Muscle layer of duodenum (tissue), 2 donors: ENCODE results near the gene MGAT5B.

Experiments
- H3K27ac ChIP-seq: one replicate; pipeline ENCODE4 v1.7.0; 2013; ENCODE audit warnings: mild to moderate bottlenecking, low read length
- H3K27me3 ChIP-seq: one replicate; pipeline ENCODE4 v1.7.0; 2013; ENCODE audit warnings: low read depth, mild to moderate bottlenecking, control low read depth, low read length
- H3K36me3 ChIP-seq, 2 donors: one replicate each; pipeline ENCODE4 v1.7.0; 2013; ENCODE audit warnings: low read length in 2 of 2, control low read depth in 1 of 2, mild to moderate bottlenecking in 1 of 2; ENCODE audit not compliant: insufficient read depth in 2 of 2, control insufficient read depth in 1 of 2
- H3K4me1 ChIP-seq, 2 donors: one replicate each; pipeline ENCODE4 v1.7.0; 2013; ENCODE audit warnings: low read length in 2 of 2, mild to moderate bottlenecking in 2 of 2, control low read depth in 1 of 2, moderate library complexity in 1 of 2; ENCODE audit not compliant: insufficient read depth in 2 of 2, control insufficient read depth in 1 of 2
- H3K4me3 ChIP-seq, 2 donors: one replicate each; pipeline ENCODE4 v1.7.0; 2013; ENCODE audit warnings: low read length in 2 of 2, low read depth in 1 of 2, mild to moderate bottlenecking in 1 of 2
- H3K9me3 ChIP-seq, 2 donors: one replicate each; pipeline ENCODE4 v1.7.0; 2013; ENCODE audit warnings: low read length in 2 of 2, control low read depth in 1 of 2, mild to moderate bottlenecking in 1 of 2; ENCODE audit not compliant: control insufficient read depth in 1 of 2
- donor health status: healthy.

The MGAT5B gene

GRCh38 chr17:76907352-76907751 is 39.1 kb downstream of the MGAT5B start:
- Histone ChIP-seq H3K27ac (no peak overlapping the region), H3K27me3 (no peaks in the 10 kb centered on the region), H3K36me3 (no peaks in the 10 kb centered on the region), H3K4me3 (no peak overlapping the region), H3K4me1 (no peaks in the 10 kb centered on the region), H3K9me3 (no peaks in the 10 kb centered on the region)

GRCh38 chr17:76909971-76910760 is 42.0 kb downstream of the MGAT5B start:
- H3K27ac ChIP-seq = no peak overlapping the region
- no peaks in the 10 kb centered on the region for H3K36me3 ChIP-seq
- no peaks in the 10 kb centered on the region for H3K9me3 ChIP-seq
- H3K4me3 ChIP-seq = no peak overlapping the region
- H3K4me1 ChIP-seq = no peaks in the 10 kb centered on the region
- H3K27me3 ChIP-seq = no peaks in the 10 kb centered on the region

- H3K4me3 ChIP-seq = no peak overlapping the region
- H3K27ac ChIP-seq = no peak overlapping the region
- no peaks in the 10 kb centered on the region for H3K27me3 ChIP-seq
- no peaks in the 10 kb centered on the region for H3K9me3 ChIP-seq
- no peaks in the 10 kb centered on the region for H3K36me3 ChIP-seq
- no peaks in the 10 kb centered on the region for H3K4me1 ChIP-seq
Observed at GRCh38 chr17:76911299-76912017, 43.3 kb downstream of the MGAT5B start.

GRCh38 chr17:76912421-76913164 is 44.4 kb downstream of the MGAT5B start:
- Histone ChIP-seq H3K4me1 (no peaks in the 10 kb centered on the region), H3K36me3 (no peaks in the 10 kb centered on the region), H3K4me3 (no peak overlapping the region), H3K9me3 (no peaks in the 10 kb centered on the region), H3K27ac (no peak overlapping the region), H3K27me3 (no peaks in the 10 kb centered on the region)

DNA sequence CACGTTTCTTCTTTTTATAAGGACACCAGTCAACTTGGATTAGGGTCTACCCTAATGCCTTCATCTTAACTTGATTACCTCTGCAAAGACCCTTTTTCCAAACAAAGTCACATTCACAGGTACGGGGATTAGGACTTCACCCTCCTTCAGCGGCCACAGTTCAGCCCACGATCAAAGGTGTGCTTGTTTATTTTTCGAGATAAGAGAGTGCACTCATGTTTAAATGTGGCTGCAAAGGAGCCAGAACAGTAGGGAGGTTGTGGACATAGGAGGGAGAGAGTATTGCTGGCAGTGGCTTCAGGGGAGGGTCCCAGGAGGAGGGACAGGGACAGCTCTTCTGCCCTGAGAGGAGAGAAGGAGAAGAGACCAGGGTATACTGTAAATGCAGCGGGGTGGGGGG is 46.7 kb downstream of the MGAT5B start:
- Histone ChIP-seq H3K9me3 (no peaks in the 10 kb centered on the region), H3K4me3 (no peak overlapping the region), H3K27ac (no peak overlapping the region), H3K4me1 (no peaks in the 10 kb centered on the region), H3K36me3 (no peaks in the 10 kb centered on the region), H3K27me3 (no peaks in the 10 kb centered on the region)

DNA sequence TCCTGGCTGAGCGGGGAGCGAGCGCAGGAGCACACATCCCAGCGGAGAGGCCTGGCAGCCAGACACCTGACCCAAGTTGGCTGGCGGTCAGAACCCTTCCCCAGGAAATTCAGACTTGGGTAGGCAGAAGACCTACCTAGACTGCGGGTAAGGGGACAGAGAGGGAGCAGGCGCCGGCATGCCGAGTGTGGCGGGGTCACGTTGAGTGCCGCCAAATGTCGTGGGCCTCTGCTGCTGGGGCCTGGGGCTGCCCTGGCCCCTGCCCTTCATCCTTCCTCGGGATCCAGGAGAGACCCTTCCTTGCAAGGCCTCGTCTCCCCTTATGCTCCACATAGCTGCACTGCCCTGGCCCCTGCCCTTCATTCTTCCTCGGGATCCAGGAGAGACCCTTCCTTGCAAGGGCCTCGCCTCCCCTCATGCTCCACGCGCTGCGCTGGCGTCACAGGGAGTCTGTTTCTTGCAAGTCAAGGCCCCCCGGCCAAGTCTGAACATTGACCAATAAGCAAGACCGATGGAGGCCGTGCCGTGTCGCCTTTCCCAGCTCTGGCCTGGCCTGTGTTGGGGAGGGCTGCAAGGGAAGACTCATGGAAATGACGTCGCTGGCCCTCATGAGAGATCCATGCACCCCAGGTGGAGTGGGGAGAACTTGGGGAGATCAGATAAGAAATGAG is 47.8 kb downstream of the MGAT5B start:
- no peak overlapping the region for H3K4me3 ChIP-seq
- H3K27me3 ChIP-seq = no peaks in the 10 kb centered on the region
- H3K9me3 ChIP-seq = no peaks in the 10 kb centered on the region
- H3K36me3 ChIP-seq = no peaks in the 10 kb centered on the region
- H3K27ac ChIP-seq = no peak overlapping the region
- H3K4me1 ChIP-seq = no peaks in the 10 kb centered on the region

DNA sequence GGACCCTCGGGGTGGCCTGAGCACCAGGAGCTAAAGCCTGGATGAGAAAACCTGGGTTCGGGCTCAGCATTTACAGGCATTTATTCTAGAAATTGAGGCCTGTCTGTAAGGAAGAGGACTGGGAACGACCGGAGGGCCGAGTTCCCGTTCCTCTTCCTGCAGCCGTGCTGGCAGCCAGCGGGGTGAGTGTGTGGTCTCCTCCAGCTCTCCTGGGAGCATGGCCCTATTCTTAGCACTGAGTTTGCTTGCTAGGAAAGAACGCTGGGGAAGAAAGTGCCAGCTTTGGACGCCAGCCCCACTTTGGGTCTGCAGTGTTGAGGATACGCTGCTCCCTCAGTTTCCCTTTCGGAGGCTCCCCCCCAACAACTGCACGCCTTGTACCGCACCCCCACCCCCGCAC is 49.6 kb downstream of the MGAT5B start:
- Histone ChIP-seq H3K4me3 (no peak overlapping the region), H3K9me3 (no peaks in the 10 kb centered on the region), H3K4me1 (no peaks in the 10 kb centered on the region), H3K27ac (no peak overlapping the region), H3K36me3 (no peaks in the 10 kb centered on the region), H3K27me3 (no peaks in the 10 kb centered on the region)

DNA sequence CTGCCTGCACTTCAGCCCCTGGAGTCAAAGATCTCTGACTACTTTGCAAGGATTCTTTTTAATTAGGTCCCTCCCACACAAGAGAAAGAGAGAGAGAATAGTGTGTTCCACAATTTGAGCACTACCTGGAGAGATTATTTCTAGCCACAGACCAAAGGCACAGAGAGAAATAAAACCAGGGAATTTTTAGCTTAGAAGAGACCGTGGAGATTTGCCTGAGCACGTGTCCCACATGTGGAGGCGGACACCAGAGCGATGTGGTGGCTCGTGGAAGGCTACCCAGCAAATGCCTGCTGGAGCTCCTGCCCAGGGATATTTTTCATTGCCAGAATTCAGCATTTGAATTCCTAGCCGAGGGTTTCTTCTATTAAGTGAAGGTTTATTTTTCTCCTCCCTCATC is 50.6 kb downstream of the MGAT5B start:
- no peaks in the 10 kb centered on the region for H3K4me1 ChIP-seq
- no peak overlapping the region for H3K27ac ChIP-seq
- H3K36me3 ChIP-seq = no peaks in the 10 kb centered on the region
- no peaks in the 10 kb centered on the region for H3K9me3 ChIP-seq
- no peak overlapping the region for H3K4me3 ChIP-seq
- H3K27me3 ChIP-seq = no peaks in the 10 kb centered on the region

DNA sequence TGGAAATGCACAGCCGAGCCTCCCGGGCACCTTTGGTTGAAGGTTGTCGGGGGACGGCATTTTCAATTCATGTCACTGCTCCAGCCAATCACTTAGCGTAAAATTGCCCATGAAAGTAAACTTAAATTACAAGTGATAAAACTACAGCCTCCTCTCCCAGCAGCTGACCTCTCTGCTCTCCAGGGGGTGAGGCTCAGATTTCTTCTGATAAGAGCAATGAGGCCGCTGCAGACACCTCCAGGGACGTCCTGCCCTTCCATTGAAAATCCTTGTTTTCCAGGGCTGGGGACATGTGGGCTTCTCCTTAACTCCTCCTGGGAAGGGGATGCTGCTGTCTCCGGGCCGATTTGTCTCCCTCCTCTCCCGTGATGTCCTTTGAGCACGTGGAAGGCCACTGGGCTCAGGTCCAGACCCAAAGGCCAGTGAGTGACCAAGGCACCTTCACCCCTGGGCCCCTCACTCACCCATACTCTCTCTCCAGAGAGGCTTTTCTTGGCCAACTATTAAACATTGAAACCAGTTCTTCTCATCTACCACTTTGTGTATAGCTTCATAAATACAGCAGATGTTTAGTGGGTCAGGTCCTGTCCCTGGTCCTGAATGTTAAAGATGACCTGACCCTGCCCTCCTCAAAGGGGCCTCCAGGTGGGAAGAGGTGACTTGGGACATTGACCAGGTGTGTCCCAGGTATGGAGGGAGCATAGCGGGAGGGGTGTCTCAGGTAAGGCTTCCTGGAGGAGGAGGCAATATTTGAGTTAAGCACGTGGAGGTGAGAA is 52.3 kb downstream of the MGAT5B start:
- H3K36me3 ChIP-seq = no peaks in the 10 kb centered on the region
- no peaks in the 10 kb centered on the region for H3K9me3 ChIP-seq
- peaks cover 0 to 5% of the 10 kb centered on the region in 2 donors for H3K4me1 ChIP-seq
- no peak overlapping the region for H3K4me3 ChIP-seq
- no peaks in the 10 kb centered on the region for H3K27me3 ChIP-seq
- H3K27ac ChIP-seq = no peak overlapping the region

- Histone ChIP-seq H3K27me3 (no peaks in the 10 kb centered on the region), H3K4me1 (peaks cover 0 to 11% of the 10 kb centered on the region in 2 donors), H3K27ac (no peak overlapping the region), H3K9me3 (no peaks in the 10 kb centered on the region), H3K36me3 (no peaks in the 10 kb centered on the region), H3K4me3 (no peak overlapping the region)
Observed at GRCh38 chr17:76921340-76922036, 53.3 kb downstream of the MGAT5B start.
